Caco-2 (cell line): ENCODE data around the gene NABP1. TPM values are rescaled to one million over a fixed set of nuclear protein-coding genes. Genes with fewer than 3 reads are reported as not detected.

ENCODE experiments used
- BruUV-seq: library from RNA; stranded (reverse); fragments of 400-500 nt; replicated peaks from 2 replicates; lab custom pipeline; 2021; lab: Mats Ljungman, UMichigan
- CTCF ChIA-PET: fragments of 300-600 bp; sonication (Branson Sonifier 250); formaldehyde crosslinking; loops from one replicate; lab custom pipeline; 2022; ENCODE audit warnings: antibody characterized with exemption; lab: Charles Lee
- POLR2A ChIA-PET: fragments of 300-600 bp; sonication (Branson Sonifier 250); formaldehyde crosslinking; loops from one replicate; lab custom pipeline; 2022; ENCODE audit warnings: antibody characterized with exemption; lab: Charles Lee
- DNase-seq, 2 experiments: peaks; one replicate each; pipeline versions ENCODE4 v3.0.0 to v3.0.0-alpha.2; 2020 to 2022
- H3K27me3 ChIP-seq: replicated peaks from 2 replicates; pipeline ENCODE4 v1.6.0; 2011; ENCODE audit warnings: low read length; ENCODE audit not compliant: control insufficient read depth, insufficient read depth
- H3K36me3 ChIP-seq: 2 replicates; pipeline ENCODE4 v1.5.1; 2011; ENCODE audit warnings: low read length; ENCODE audit not compliant: control insufficient read depth, insufficient read depth
- H3K4me1 ChIP-seq: fragments of 250-450 bp; sonication (Bioruptor Pico); 2 replicates; pipeline ENCODE4 v1.5.1; 2020; ENCODE audit warnings: mild to moderate bottlenecking
- H3K4me3 ChIP-seq: 2 replicates; pipeline ENCODE4 v1.5.1; 2011; ENCODE audit warnings: low read depth, mild to moderate bottlenecking, control low read depth, low read length
- H3K9me3 ChIP-seq: fragments of 250-450 bp; sonication (Bioruptor Pico); 2 replicates; pipeline ENCODE4 v1.5.1; 2020; ENCODE audit warnings: mild to moderate bottlenecking, moderate library complexity
- H3K27ac Mint-ChIP-seq: one replicate; pipeline ENCODE4 v1.8.0; 2022; ENCODE audit warnings: mixed read lengths; ENCODE audit not compliant: unreplicated experiment
- H3K27me3 Mint-ChIP-seq: one replicate; pipeline ENCODE4 v1.8.0; 2022; ENCODE audit warnings: mixed read lengths; ENCODE audit not compliant: insufficient read depth, unreplicated experiment
- H3K36me3 Mint-ChIP-seq: one replicate; pipeline ENCODE4 v1.8.0; 2022; ENCODE audit warnings: mild to moderate bottlenecking, mixed read lengths; ENCODE audit not compliant: insufficient read depth, unreplicated experiment
- H3K4me1 Mint-ChIP-seq: one replicate; pipeline ENCODE4 v1.8.0; 2022; ENCODE audit warnings: low read depth, mixed read lengths; ENCODE audit not compliant: unreplicated experiment
- H3K4me3 Mint-ChIP-seq: one replicate; pipeline ENCODE4 v1.8.0; 2022; ENCODE audit warnings: mild to moderate bottlenecking, moderate library complexity, mixed read lengths; ENCODE audit not compliant: unreplicated experiment
- H3K9me3 Mint-ChIP-seq: one replicate; pipeline ENCODE4 v1.8.0; 2022; ENCODE audit warnings: mixed read lengths; ENCODE audit not compliant: unreplicated experiment
- intact Hi-C: fragments of 100-400 bp; cut with micrococcal nuclease; formaldehyde crosslinking; loops from one replicate; pipeline ENCODE4 v1.10.0; 2022; ENCODE audit not compliant: unreplicated experiment
- total RNA-seq: library from RNA; stranded (reverse); gene quantifications from 2 replicates; pipeline ENCODE4 v1.2.3, GENCODE V29; 2022
- TF ChIP-seq, protein P1 (sequence below), 2 experiments: fragments of 200-600 bp in 1 of 2; IDR thresholded peaks; 1 replicate in 1 of 2; 2 replicates in 1 of 2; pipeline versions ENCODE4 v1.5.1 to v1.8.0; 2011 to 2022; ENCODE audit warnings: antibody characterized with exemption in 1 of 2, control low read depth in 1 of 2, inconsistent platforms in 1 of 2, low read depth in 1 of 2, low read length in 1 of 2, mild to moderate bottlenecking in 1 of 2, moderate library complexity in 1 of 2; ENCODE audit not compliant: insufficient read depth in 1 of 2, severe bottlenecking in 1 of 2, unreplicated experiment in 1 of 2

Gene NABP1
- total RNA-seq, 1 experiment from 2014 or later: 89.8 TPM

DNA sequence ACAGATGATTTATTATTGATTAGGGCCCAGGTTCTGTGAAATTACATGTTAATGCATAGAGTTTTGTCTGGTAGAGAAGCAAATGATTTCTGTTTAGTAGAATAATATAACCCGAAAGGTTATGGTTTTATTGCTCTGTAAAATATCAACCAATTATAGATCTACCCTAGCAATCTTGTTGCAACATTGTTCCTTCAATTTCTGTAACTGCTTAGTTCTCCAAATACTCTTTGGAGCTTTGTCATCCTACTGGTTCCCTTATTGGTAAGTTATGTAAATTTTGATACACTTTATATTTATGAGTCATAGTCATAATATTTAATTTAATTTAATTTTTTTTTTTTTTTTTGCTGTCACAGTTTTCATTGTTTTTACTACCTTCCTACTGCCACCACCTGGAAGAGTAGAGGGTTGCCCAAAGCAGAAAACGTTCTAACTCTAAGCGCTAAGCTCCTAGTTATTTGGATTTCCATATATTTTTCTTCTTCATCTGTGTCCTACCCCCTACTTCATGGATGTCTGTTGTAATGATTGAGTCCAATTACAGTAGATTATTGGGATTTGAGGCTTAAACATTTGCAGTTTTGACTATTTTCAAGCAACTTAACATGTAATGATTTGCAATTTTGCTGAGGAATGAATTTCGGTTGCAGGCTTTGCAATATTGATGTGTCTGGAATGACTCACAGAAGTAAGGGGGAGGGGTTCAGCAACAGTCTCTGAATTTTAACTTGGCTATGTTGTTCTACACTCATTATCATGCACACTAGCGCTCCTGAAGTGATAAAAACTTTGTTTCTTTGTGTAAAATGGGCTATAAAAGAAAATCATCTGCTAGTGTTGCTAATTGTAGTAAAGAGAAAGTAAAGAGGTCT, 51.1 kb downstream of the NABP1 start:
- no peaks in the 10 kb centered on the region for H3K4me1 Mint-ChIP-seq
- intact Hi-C loops: loop anchor here (1.0 kb wide), 1 partner anchor 163 kb away; no protein-coding TSS in a partner anchor
- Histone ChIP-seq H3K4me1 (no peaks in the 10 kb centered on the region), H3K4me3 (no peak overlapping the region), H3K9me3 (no peaks in the 10 kb centered on the region), H3K27me3 (no peaks in the 10 kb centered on the region), H3K36me3 (no peaks in the 10 kb centered on the region)
- H3K27me3 Mint-ChIP-seq: no peaks in the 10 kb centered on the region
- no peak for DNase-seq
- no peak overlapping the region for H3K27ac Mint-ChIP-seq
- BruUV-seq: no TSS peak
- no peaks in the 10 kb centered on the region for H3K36me3 Mint-ChIP-seq
- no peaks in the 10 kb centered on the region for H3K9me3 Mint-ChIP-seq
- TF ChIP-seq, protein P1, sequence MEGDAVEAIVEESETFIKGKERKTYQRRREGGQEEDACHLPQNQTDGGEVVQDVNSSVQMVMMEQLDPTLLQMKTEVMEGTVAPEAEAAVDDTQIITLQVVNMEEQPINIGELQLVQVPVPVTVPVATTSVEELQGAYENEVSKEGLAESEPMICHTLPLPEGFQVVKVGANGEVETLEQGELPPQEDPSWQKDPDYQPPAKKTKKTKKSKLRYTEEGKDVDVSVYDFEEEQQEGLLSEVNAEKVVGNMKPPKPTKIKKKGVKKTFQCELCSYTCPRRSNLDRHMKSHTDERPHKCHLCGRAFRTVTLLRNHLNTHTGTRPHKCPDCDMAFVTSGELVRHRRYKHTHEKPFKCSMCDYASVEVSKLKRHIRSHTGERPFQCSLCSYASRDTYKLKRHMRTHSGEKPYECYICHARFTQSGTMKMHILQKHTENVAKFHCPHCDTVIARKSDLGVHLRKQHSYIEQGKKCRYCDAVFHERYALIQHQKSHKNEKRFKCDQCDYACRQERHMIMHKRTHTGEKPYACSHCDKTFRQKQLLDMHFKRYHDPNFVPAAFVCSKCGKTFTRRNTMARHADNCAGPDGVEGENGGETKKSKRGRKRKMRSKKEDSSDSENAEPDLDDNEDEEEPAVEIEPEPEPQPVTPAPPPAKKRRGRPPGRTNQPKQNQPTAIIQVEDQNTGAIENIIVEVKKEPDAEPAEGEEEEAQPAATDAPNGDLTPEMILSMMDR (IDR thresholded peaks at IDR 0.05; ENCODE audit: insufficient read depth in 1 of 2, low read depth in 1 of 2, low read length in 1 of 2, severe bottlenecking in 1 of 2, unreplicated experiment in 1 of 2): peak in 1 of 2 experiments; percentile 6
- CTCF ChIA-PET: no interaction called here
- POLR2A ChIA-PET: no interaction called here
- no peak overlapping the region for H3K4me3 Mint-ChIP-seq

DNA sequence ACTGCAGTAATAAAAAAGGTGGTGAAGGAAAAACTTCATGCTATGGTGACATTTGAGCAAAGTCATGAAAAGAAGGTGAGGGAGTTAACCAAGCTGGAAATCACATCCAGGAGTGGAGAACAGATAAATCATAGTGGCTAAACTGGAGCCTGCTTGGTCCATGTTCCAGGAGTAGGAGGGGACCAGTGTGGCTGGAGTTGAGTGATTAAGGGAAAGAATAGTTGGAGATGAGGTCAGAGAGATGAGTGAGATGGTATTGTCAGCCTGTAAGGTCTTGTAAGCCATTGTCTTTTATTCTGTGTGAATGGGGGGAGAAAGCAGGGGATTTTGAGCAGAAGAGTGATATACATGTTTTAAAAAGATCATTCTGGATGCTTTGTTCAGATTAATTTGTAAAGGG, 52.3 kb downstream of the NABP1 start:
- ChIA-PET CTCF (no interaction called here), POLR2A (no interaction called here)
- intact Hi-C loops: no loop called here
- Histone ChIP-seq H3K27me3 (no peaks in the 10 kb centered on the region), H3K4me1 (no peaks in the 10 kb centered on the region), H3K9me3 (no peaks in the 10 kb centered on the region), H3K36me3 (no peaks in the 10 kb centered on the region), H3K4me3 (no peak overlapping the region)
- H3K36me3 Mint-ChIP-seq: no peaks in the 10 kb centered on the region
- BruUV-seq: no TSS peak
- no peak overlapping the region for H3K4me3 Mint-ChIP-seq
- TF ChIP-seq, protein P1 (IDR thresholded peaks at IDR 0.05; ENCODE audit: insufficient read depth in 1 of 2, low read depth in 1 of 2, low read length in 1 of 2, severe bottlenecking in 1 of 2, unreplicated experiment in 1 of 2): no peak
- no peaks in the 10 kb centered on the region for H3K4me1 Mint-ChIP-seq
- H3K27ac Mint-ChIP-seq: no peak overlapping the region
- DNase-seq: no peak
- H3K27me3 Mint-ChIP-seq: no peaks in the 10 kb centered on the region
- H3K9me3 Mint-ChIP-seq: no peaks in the 10 kb centered on the region

Other genes starting within 250 kb of the NABP1 start
- not detected in 2 replicates for gene CAVIN2, start 169.0 kb downstream of the NABP1 start, total RNA-seq